Activated naive CD4-positive, alpha-beta T cell treated with anti-CD3 and anti-CD28 coated beads for 36 hours (primary cell): ENCODE data around the gene LHFPL4. TPM values are rescaled to one million over a fixed set of nuclear protein-coding genes. Genes with fewer than 3 reads are reported as not detected.

Experiments
- CTCF ChIA-PET: fragments of 350-600 bp; sonication (Branson Sonifier 250); formaldehyde crosslinking; loops from one replicate; lab custom pipeline; 2021; ENCODE audit warnings: antibody characterized with exemption; lab: Charles Lee
- DNase-seq: peaks from one replicate; pipeline ENCODE4 v3.0.0-alpha.2; 2020
- H3K27ac Mint-ChIP-seq: one replicate; pipeline ENCODE4 v1.8.0; 2021; ENCODE audit warnings: mild to moderate bottlenecking, mixed read lengths
- H3K27me3 Mint-ChIP-seq: one replicate; pipeline ENCODE4 v1.8.0; 2021; ENCODE audit warnings: low read depth, mixed read lengths
- H3K36me3 Mint-ChIP-seq: one replicate; pipeline ENCODE4 v1.8.0; 2021; ENCODE audit warnings: low read depth, mixed read lengths
- H3K4me1 Mint-ChIP-seq: one replicate; pipeline ENCODE4 v1.8.0; 2021; ENCODE audit warnings: low read depth, mixed read lengths
- H3K4me3 Mint-ChIP-seq: one replicate; pipeline ENCODE4 v1.8.0; 2021; ENCODE audit warnings: mild to moderate bottlenecking, moderate library complexity, mixed read lengths
- H3K9me3 Mint-ChIP-seq: one replicate; pipeline ENCODE4 v1.8.0; 2021; ENCODE audit warnings: mixed read lengths
- intact Hi-C: fragments of 100-400 bp; cut with micrococcal nuclease; formaldehyde crosslinking; loops from one replicate; pipeline ENCODE4 v1.15.1; 2023
- total RNA-seq, 2 experiments: library from RNA; stranded (reverse); gene quantifications; one replicate each; pipeline ENCODE4 v1.2.3, GENCODE V29; 2021

LHFPL4 gene
- total RNA-seq, 2 experiments from 2014 or later, result not detected

DNA sequence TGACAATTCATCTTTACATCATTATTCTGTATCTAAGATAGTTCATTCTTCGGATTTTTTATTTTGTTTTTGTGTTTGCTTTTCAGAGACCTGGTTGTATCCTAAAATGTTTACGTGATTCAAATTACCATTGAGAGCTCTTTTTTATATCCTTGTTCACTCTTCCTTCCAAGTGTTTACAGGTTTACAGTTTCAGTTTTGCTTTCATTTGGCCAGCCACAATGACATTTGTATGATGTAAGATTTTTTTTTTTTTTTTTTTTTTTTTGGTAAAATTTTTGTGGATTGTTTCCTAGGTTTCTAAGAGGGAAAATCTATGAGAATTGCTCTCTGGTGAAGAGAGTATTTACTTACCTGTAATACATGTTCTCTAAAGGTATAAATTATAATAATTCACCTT, 101.2 kb downstream of the LHFPL4 start:
- H3K27me3 Mint-ChIP-seq, result no peaks in the 10 kb centered on the region
- no peak for DNase-seq
- peaks cover 16% of the 10 kb centered on the region for H3K4me1 Mint-ChIP-seq
- CTCF ChIA-PET, result no interaction called here
- intact Hi-C loops, result loop anchor here (2.0 kb wide), 1 partner anchor 54 kb away; no protein-coding TSS in a partner anchor
- peak overlapping the region; percentile 83 for H3K27ac Mint-ChIP-seq
- peaks cover 43% of the 10 kb centered on the region for H3K36me3 Mint-ChIP-seq
- no peaks in the 10 kb centered on the region for H3K9me3 Mint-ChIP-seq
- H3K4me3 Mint-ChIP-seq, result no peak overlapping the region

DNA sequence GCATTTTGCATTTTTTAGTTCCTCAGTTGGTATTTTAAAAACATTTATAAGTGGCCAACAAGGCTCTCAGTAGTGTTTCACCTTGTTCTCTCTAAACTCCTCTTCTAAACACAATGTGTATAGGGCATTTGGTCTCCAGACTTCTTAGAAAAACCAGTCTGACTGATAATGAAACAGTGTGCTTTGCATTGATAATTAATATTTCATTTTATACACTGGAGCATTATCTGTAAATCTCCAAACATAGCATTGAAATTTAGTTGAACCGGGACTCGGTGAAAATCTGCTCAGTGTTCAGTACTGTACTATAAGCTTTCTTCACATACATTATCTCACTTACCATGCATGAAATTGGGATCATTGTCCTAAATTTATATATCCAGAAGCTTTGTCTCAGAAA, 102.6 kb downstream of the LHFPL4 start:
- peaks cover 46% of the 10 kb centered on the region for H3K36me3 Mint-ChIP-seq
- no peak overlapping the region for H3K4me3 Mint-ChIP-seq
- peaks cover 16% of the 10 kb centered on the region for H3K4me1 Mint-ChIP-seq
- no peaks in the 10 kb centered on the region for H3K27me3 Mint-ChIP-seq
- no peak for DNase-seq
- H3K27ac Mint-ChIP-seq, result no peak overlapping the region
- intact Hi-C loops, result no loop called here
- CTCF ChIA-PET, result no interaction called here
- no peaks in the 10 kb centered on the region for H3K9me3 Mint-ChIP-seq

DNA sequence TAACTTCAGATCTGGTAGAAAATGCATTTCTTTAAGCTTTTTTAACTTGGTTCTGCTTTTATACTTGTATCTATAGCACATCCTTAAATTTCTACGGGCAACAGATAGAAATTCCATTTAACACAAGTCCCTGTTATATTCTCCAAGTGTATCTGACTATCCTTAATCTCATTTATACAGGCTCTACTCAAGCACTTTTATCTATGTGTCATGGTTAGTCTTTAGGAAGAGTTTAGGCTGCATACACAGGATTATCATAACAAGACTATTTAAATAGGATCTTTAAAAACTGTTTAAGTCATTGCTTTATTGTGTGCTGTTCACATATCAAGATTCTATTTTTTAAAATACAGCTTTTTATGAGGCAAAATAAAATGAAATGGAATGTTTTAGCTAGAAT, 103.5 kb downstream of the LHFPL4 start:
- H3K36me3 Mint-ChIP-seq, result peaks cover 44% of the 10 kb centered on the region
- CTCF ChIA-PET, result interaction anchor here (0.9 kb wide), 1 partner anchor 97 kb away, joined by 3 read pairs; no protein-coding TSS in a partner anchor
- intact Hi-C loops, result no loop called here

DNA sequence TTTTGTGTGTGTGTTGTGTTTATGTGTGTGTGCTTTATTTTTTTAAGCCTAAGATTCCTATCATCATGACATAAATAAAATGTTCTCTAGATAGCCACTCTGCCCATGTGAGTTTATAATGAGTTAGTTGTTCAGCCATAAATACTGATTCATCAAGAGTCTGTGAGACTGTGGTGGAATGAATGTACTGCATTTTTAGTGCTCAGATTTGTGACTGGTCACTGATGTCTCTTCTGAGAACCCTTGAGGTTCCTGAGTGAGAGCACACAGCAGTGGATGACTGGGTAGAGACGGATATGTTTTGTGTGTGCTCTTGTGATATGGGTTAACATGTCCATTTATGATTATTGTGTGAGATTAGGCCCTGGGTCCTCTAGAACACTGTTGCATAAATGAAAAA, 105.0 kb downstream of the LHFPL4 start:
- H3K27ac Mint-ChIP-seq, result no peak overlapping the region
- H3K36me3 Mint-ChIP-seq, result peaks cover 46% of the 10 kb centered on the region
- intact Hi-C loops, result no loop called here
- peaks cover 16% of the 10 kb centered on the region for H3K4me1 Mint-ChIP-seq
- H3K27me3 Mint-ChIP-seq, result no peaks in the 10 kb centered on the region
- CTCF ChIA-PET, result no interaction called here
- no peaks in the 10 kb centered on the region for H3K9me3 Mint-ChIP-seq
- DNase-seq, result no peak
- no peak overlapping the region for H3K4me3 Mint-ChIP-seq

More for the DNA sequence above, 103.5 kb downstream of the LHFPL4 start:
- peaks cover 16% of the 10 kb centered on the region for H3K4me1 Mint-ChIP-seq
- no peaks in the 10 kb centered on the region for H3K9me3 Mint-ChIP-seq
- H3K27ac Mint-ChIP-seq, result no peak overlapping the region
- no peak for DNase-seq
- no peak overlapping the region for H3K4me3 Mint-ChIP-seq
- H3K27me3 Mint-ChIP-seq, result no peaks in the 10 kb centered on the region

Other genes with a start within 250 kb of the LHFPL4 start
- 10 to 100 TPM; 46.0 to 48.9 TPM for gene THUMPD3, start 190.8 kb downstream of the LHFPL4 start, total RNA-seq
- gene SETD5, start 156.2 kb downstream of the LHFPL4 start, total RNA-seq, result 100 to 1,000 TPM; 125 to 133 TPM
- gene MTMR14, start 95.7 kb upstream of the LHFPL4 start, total RNA-seq, result 10 to 100 TPM; 30.8 to 33.6 TPM
- gene CPNE9, start 150.0 kb upstream of the LHFPL4 start, total RNA-seq, result not detected
- 10 to 100 TPM; 16.8 to 19.4 TPM for gene BRPF1, start 177.9 kb upstream of the LHFPL4 start, total RNA-seq
- 10 to 100 TPM; 26.1 to 28.5 TPM for gene OGG1, start 196.1 kb upstream of the LHFPL4 start, total RNA-seq
- 10 to 100 TPM; 18.9 to 19.5 TPM for gene CAMK1, start 216.1 kb upstream of the LHFPL4 start, total RNA-seq
- gene TADA3, start 238.7 kb upstream of the LHFPL4 start, total RNA-seq, result 10 to 100 TPM; 62.4 to 67.6 TPM
- gene ARPC4, start 239.3 kb upstream of the LHFPL4 start, total RNA-seq, result 100 to 1,000 TPM; 141 to 144 TPM